HG03378 (cell line): ENCODE results near the gene CNTN5.
"Not testable (repeated sequence)": the region's sequence is repeated elsewhere in the genome, so short reads cannot be mapped to it uniquely, and the experiment has no call there.

Experiments used
- ATAC-seq: cut with Tn5 transposase; IDR thresholded peaks from one replicate; pipeline ENCODE4 v1.9.1; 2021; ENCODE audit warnings: mild to moderate bottlenecking, moderate library complexity; ENCODE audit not compliant: unreplicated experiment

CNTN5 gene

DNA sequence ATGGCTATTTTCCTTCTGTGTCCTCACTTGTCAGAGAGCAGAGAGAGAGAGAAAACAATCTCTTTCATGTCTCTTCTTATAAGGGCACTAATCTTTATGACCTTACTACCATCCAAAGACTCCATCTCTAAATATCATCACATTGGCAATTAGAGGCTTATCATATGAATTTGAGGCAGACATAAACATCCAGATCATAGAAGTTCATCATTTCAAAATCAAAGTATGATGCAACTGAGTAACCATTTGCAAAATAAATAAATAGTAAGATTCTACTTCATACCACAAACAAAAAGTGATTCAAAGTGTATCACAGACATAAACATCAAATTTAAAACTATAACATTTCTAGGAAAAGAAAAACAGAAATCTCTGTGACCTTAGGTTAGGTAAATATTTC lies 1161.6 kb downstream of the CNTN5 start:
- no peak for ATAC-seq

DNA sequence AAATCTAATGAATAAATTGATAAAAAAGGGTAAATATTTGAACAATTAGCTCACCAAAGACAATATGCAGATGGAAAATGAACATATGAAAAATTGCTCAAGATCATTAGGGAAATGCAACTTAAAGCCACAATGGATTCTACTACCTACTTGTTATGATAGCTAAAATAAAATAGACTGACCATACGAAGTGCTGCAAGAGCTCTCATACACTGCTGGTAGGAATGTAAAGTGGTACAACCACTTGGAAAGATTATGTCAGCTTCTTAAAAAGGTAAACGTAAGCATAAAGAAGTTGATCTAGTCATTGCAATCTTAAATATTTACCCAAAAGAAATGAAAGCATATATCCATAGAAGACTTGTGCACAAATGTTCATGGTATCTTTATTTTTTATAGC lies 1162.2 kb downstream of the CNTN5 start:
- no peak for ATAC-seq

DNA sequence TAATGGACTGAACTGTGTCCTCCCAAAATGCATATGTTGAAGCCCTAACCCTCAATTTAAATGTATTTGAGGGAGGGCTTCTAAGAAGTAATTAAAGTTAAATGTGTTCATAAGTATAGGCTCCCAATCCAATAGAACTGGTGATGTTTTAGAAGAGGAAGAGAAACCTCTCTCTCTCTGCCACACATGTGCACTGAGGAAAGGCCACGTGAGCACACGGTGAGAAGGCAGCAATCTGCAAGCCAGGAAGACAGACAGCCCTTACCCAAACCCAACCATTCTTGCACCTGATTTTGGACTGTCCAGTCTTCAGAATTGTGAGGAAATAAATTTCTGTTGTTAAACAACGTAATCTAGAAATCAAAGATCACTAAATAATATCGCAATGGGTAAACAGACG lies 1164.8 kb downstream of the CNTN5 start:
- no peak for ATAC-seq

- no peak for ATAC-seq
Measured at GRCh38 chr11:100188137-100188783, 1167.5 kb downstream of the CNTN5 start.

GRCh38 chr11:100190395-100190794 lies 1169.6 kb downstream of the CNTN5 start:
- ATAC-seq, result no peak

- ATAC-seq, result no peak
Measured at GRCh38 chr11:100192181-100192580, 1171.4 kb downstream of the CNTN5 start.

DNA sequence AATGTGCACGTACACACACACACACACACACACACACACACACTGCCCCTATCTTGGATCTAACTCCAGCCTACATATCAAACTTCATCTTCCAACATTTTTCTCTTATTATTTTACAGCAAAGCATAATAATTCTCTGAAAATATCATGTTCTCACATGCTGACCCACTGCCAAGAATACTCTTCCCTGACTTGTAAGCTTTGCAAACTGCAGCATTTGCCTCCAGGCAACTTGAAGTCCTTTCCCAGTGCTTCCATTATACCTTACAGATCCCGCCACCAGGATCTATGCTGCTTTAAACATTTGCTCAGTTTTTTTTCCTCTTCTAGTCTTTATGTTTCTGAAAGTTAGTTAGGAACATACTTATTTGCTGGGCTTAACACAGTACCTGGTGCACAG lies 1183.0 kb downstream of the CNTN5 start:
- ATAC-seq, result no peak

GRCh38 chr11:100205926-100206325 lies 1185.2 kb downstream of the CNTN5 start:
- no peak for ATAC-seq

DNA sequence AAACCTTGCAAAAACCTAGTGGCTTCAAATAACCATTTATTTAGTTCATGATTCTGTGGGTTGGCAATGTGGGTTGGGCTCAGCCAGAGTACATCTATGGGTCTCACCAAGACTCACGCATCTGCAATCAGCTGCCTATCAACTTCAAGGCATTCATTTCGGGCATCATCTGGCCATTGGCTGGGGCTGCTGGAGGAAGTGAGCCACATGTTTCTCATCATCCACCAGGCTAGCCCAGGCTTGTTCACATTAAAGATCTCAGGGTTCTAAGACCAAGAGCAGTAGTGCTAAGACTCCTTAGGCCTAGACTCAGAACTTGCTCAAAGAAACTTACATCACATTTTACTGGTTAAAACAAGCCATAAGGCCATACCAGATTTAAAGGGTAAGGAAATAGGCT lies 1187.5 kb downstream of the CNTN5 start:
- no peak for ATAC-seq

DNA sequence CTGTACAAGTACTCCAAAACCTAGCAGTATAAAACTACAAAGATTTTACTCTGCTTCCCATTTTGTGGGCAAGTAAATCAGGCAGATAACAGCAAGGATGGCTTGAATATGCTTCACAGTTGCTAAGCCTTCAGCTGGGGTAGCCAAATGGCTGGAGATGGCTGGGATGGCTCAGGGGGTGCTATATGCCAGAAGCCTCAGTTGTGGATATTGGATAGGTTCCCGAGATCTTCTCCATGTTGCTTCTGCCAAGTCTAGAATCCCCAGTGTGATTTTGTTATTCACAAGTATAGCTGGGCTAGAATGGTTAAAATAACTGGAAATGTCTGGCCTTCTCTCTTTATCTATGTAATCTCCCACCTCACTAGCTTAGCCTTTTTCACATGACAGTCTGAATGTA lies 1194.0 kb downstream of the CNTN5 start:
- ATAC-seq, result no peak

GRCh38 chr11:100220801-100221200 lies 1200.1 kb downstream of the CNTN5 start:
- ATAC-seq, result no peak

GRCh38 chr11:100221791-100222190 lies 1201.0 kb downstream of the CNTN5 start:
- no peak for ATAC-seq

DNA sequence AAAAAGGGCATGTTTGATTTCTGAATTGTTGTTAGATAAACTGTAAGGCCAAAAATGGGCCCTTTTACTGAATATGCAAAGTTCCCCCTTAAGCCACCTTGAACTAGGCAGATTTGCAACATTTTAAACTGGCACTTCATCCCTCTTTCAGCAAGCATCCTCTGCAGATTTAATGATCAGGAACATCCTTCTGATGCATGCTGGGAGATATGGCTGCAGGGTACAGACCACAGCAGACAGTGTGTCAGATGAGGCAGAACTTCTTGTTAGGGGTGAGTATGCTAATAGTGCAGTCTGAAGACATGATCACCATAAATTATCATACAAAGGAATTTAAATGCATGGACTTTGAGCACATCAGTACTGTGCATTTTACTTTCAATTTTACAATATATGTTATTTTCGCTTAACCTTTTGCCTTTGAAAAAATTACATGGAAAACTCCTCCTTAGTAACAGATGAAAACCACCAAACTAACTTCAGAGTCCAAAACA lies 1203.8 kb downstream of the CNTN5 start:
- no peak for ATAC-seq

DNA sequence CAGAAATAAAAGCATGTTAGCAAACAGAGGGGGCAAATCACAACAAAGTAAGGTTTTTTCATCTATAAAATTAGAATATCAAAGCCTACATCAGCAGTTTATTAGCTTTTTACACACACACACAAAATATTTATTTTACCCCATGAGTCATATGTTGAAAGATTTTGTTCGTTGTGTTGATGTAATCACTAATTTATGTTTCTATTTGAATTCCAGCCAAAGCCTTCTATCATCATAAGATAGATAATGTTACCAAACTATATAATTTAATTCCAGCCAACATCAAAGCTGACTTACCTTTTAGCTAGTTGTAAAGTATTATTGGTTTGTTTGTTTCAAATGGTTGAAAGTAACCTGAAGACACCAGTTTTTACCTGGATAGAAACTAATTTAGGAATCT lies 1208.3 kb downstream of the CNTN5 start:
- no peak for ATAC-seq

DNA sequence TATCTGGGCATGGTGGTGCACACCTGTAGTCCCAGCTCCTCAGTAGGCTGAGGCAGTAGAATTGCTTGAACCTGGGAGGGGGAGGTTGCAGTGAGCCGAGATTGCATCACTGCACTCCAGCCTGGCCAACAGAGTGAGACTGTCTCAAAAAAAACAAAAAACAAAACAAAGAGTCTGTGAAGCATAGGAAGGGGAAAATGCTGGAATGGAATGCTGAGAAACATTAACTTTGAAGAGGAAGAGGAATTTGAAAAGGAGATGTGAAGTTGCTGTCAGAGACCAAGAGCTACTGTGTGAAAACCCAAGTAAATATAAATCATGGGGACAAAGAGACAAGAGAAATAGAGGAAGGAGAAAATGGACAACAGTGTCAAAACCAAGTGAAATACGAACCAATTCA lies 1211.3 kb downstream of the CNTN5 start:
- ATAC-seq, result no peak

DNA sequence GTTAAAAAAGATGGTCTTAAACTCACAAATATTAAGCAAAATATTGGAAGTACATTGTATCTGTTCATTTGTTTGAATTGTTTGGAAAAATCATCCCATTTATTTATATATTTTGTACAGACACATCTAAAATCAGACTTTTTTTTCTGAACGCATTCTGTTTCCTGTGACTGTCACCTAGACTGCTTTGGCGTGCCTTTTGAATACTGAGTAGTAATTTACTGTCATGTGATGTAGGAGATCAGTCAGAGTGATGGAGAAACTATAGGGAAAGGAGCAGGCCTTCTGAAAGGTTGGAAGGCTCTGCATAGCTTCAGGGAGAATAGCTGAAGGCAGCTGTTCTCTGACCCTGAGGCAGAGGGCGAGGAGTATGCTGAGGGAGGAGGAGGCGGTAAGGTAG lies 1214.3 kb downstream of the CNTN5 start:
- ATAC-seq, result no peak

DNA sequence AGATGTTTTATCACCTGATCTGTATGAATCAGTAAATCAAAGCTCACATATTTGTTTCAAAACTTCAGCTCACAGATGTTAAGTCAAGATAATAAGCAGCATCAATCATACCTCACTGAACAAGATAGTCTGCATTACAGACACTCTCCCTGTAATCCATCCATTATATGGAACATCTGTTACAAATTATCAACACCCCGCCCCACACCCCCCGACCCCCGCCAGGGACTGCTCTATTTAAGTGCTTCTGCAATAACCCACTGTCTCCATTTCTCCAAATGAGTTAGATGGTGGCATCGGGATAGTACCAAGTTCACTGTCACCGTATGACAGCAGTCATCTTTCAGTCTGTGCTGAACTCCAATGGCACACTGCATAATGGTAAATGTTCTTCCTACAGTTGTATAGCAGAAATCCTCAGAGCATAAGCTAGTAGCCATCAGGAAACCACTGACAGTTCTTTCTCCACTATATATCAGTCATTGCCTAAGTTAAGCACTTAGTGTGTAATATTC lies 1219.3 kb downstream of the CNTN5 start:
- ATAC-seq, result no peak

GRCh38 chr11:100247704-100248103 lies 1227.0 kb downstream of the CNTN5 start:
- ATAC-seq, result no peak

DNA sequence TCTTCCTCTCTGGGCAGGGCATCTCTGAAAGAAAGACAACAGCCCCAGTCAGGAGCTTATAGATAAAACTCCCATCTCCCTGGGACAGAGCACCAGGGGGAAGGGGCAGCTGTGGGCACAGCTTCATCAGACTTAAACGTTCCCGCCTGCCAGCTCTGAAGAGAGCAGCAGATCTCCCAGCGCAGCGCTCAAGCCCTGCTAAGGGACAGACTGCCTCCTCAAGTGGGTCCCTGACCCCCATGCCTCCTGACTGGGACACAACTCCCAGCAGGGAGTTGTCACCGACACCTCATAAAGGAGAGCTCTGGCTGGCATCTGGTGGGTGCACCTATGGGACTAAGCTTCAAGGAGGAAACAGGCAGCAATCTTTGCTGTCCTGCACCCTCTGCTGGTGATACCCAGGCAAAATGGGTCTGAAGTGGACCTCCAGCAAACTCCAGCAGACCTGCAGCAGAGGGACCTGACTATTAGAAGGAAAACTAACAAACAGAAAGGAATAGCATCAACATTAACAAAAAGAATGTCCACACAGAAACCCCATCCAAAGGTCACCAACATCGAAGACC lies 1236.6 kb downstream of the CNTN5 start:
- not testable (repeated sequence) for ATAC-seq

DNA sequence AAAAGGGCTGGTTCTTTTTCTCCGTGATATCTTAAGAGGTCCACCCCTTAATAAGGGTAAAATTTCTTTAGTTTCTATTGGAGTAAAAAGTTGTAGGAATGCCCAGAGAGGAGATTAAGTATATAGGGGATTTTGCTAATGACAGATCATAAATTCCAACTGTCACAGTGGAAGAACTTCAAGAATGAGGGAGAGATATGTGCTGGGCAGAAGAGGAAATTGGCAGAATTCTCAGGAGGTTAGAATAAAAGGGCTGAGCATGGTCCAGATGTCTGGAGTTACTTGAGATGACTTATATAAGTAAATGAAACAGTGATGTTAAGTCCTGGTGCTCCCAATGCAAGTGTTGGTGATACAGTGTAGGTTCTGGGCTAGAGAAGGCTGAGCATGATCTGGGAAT lies 1248.8 kb downstream of the CNTN5 start:
- no peak for ATAC-seq

- ATAC-seq, result no peak
Measured at GRCh38 chr11:100273066-100273815, 1252.5 kb downstream of the CNTN5 start.

DNA sequence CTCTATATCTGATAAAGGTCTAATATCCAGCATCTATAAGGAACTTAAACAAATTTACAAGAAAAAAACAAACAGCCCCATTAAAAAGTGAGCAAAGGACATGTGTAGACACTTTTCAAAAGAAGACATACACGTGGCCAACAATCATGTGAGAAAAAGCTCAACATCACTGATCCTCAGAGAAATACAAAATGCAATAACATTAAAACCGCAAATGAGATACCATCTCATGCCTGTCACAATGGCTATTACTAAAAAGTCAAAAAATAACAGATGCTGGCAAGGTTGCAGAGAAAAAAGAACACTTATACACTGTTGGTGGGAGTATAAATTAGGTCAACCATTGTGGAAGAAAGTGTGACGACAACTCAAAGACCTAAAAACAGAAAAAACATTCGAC lies 1253.7 kb downstream of the CNTN5 start:
- ATAC-seq, result not testable (repeated sequence)
